Right lobe of liver (tissue), 4 donors: Measurements from ENCODE around the gene HOMER3.

Source experiments
- CTCF ChIP-seq, 4 donors: fragments of 200-600 bp in 3 of 4; fragments of 450-650 bp in 1 of 4; IDR thresholded peaks; one replicate each; pipeline versions ENCODE4 v1.5.1 to v1.8.0; 2016 to 2022; ENCODE audit warnings: antibody characterized with exemption in 4 of 4, mild to moderate bottlenecking in 2 of 4
- POLR2A ChIP-seq: fragments of 450-650 bp; IDR thresholded peaks from one replicate; pipeline ENCODE4 v1.6.1; 2017; ENCODE audit warnings: antibody characterized with exemption, mild to moderate bottlenecking
- donor health status: DM: no; HTN: no; CAD: no.
- donor health status: DM: no; HTN: no; CAD: no.
- donor health status: DM: no; HTN: yes; CAD: no.

DNA sequence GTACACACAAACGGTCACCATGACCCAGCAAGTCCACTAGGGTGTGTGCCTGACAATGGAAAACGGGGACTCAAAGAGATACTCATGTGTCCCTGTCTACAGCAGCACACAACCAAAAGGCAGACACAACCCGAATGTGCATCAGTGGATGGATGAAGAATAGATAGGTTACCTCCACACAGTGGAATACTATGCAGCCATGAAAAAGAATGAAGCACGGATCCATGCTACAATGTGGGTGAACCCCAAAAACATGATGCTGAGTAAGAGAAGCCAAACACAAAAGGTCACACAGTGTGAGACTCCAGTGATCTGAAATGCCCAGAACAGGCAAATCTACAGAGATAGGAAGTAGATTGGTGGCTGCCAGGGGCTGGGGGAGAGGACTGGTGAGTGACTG, 54.0 kb downstream of the HOMER3 start:
- TF ChIP-seq POLR2A (no peak), CTCF (IDR thresholded peaks at IDR 0.05) (no peak)
